Right atrium auricular region (tissue), 2 donors: Measurements from ENCODE around the gene ARHGAP26. TPM values are rescaled to one million over a fixed set of nuclear protein-coding genes. Genes with fewer than 3 reads are reported as not detected.

Source experiments
- DNase-seq: peaks from one replicate; pipeline ENCODE4 v3.0.0-alpha.2; 2019; ENCODE audit warnings: low spot score
- H3K27ac ChIP-seq, 2 donors: fragments of 200-600 bp; sonication (generic); 1 replicate in 1 of 2; 2 replicates in 1 of 2; pipeline ENCODE4 v1.5.1; 2016 to 2019
- H3K27me3 ChIP-seq, 2 donors: fragments of 200-600 bp; sonication (generic); one replicate each; pipeline versions ENCODE4 v1.5.1 to v1.6.0; 2017 to 2019
- H3K36me3 ChIP-seq: fragments of 200-600 bp; sonication (generic); one replicate; pipeline ENCODE4 v1.5.1; 2016
- H3K4me1 ChIP-seq, 2 donors: fragments of 200-600 bp; sonication (generic); one replicate each; pipeline versions ENCODE4 v1.5.1 to v1.6.0; 2017 to 2019
- H3K4me3 ChIP-seq, 2 donors: fragments of 200-600 bp; sonication (generic); 1 replicate in 1 of 2; 2 replicates in 1 of 2; pipeline ENCODE4 v1.5.1; 2017 to 2019; ENCODE audit warnings: mild to moderate bottlenecking in 1 of 2, moderate library complexity in 1 of 2
- H3K9me3 ChIP-seq, 2 donors: fragments of 200-600 bp; sonication (generic); one replicate each; pipeline ENCODE4 v1.5.1; 2019
- CTCF ChIP-seq, 2 donors: fragments of 200-600 bp; sonication (generic); IDR thresholded peaks; one replicate each; pipeline ENCODE4 v1.5.1; 2019; ENCODE audit warnings: antibody characterized with exemption in 2 of 2
- total RNA-seq, 2 donors: library from RNA; depleted of rRNA; stranded (reverse); fragments of >200 nt; gene quantifications; one replicate each; pipeline ENCODE4 v1.1.0, GENCODE V29; 2016

ARHGAP26 gene
- total RNA-seq, 2 donors from 2014 or later = 29.8 to 31.6 TPM

- no peak for DNase-seq
- Histone ChIP-seq H3K4me1 (peaks cover 0 to 32% of the 10 kb centered on the region in 2 donors), H3K9me3 (no peaks in the 10 kb centered on the region), H3K4me3 (no peak overlapping the region), H3K36me3 (no peaks in the 10 kb centered on the region), H3K27ac (no peak overlapping the region), H3K27me3 (no peaks in the 10 kb centered on the region)
- TF ChIP-seq CTCF (IDR thresholded peaks at IDR 0.05) = no peak
These were observed 33.0 kb upstream of the ARHGAP26 start for GRCh38 chr5:142737179-142737578.

GRCh38 chr5:142740474-142741242 is 29.5 kb upstream of the ARHGAP26 start:
- Histone ChIP-seq H3K4me3 (no peak overlapping the region), H3K36me3 (no peaks in the 10 kb centered on the region), H3K4me1 (peaks cover 0 to 42% of the 10 kb centered on the region in 2 donors), H3K9me3 (no peaks in the 10 kb centered on the region), H3K27me3 (no peaks in the 10 kb centered on the region), H3K27ac (no peak overlapping the region)
- no peak for DNase-seq
- no peak for TF ChIP-seq CTCF (IDR thresholded peaks at IDR 0.05)

- H3K4me1 ChIP-seq = peaks cover 0 to 45% of the 10 kb centered on the region in 2 donors
- no peak for DNase-seq
These were observed 26.4 kb upstream of the ARHGAP26 start for GRCh38 chr5:142743592-142744441.

GRCh38 chr5:142745268-142745667 is 24.9 kb upstream of the ARHGAP26 start:
- Histone ChIP-seq H3K36me3 (no peaks in the 10 kb centered on the region), H3K27me3 (no peaks in the 10 kb centered on the region), H3K4me1 (peaks cover 0 to 45% of the 10 kb centered on the region in 2 donors), H3K9me3 (no peaks in the 10 kb centered on the region), H3K27ac (peak overlapping the region; percentile 58 to 79), H3K4me3 (no peak overlapping the region)
- TF ChIP-seq CTCF (IDR thresholded peaks at IDR 0.05) = no peak
- DNase-seq = no peak

More at GRCh38 chr5:142743592-142744441, 26.4 kb upstream of the ARHGAP26 start:
- no peaks in the 10 kb centered on the region for H3K36me3 ChIP-seq
- peak overlapping the region; percentile 58 to 79 for H3K27ac ChIP-seq
- no peaks in the 10 kb centered on the region for H3K9me3 ChIP-seq
- no peaks in the 10 kb centered on the region for H3K27me3 ChIP-seq
- no peak overlapping the region for H3K4me3 ChIP-seq
- no peak for TF ChIP-seq CTCF (IDR thresholded peaks at IDR 0.05)

GRCh38 chr5:142746532-142747433 is 23.4 kb upstream of the ARHGAP26 start:
- peaks cover 0 to 57% of the 10 kb centered on the region in 2 donors for H3K4me1 ChIP-seq
- no peak for TF ChIP-seq CTCF (IDR thresholded peaks at IDR 0.05)
- H3K27ac ChIP-seq = peak overlapping the region; percentile 2 to 79

More at GRCh38 chr5:142746532-142747433, 23.4 kb upstream of the ARHGAP26 start:
- Histone ChIP-seq H3K4me3 (no peak overlapping the region), H3K27me3 (no peaks in the 10 kb centered on the region), H3K9me3 (no peaks in the 10 kb centered on the region), H3K36me3 (no peaks in the 10 kb centered on the region)
- no peak for DNase-seq
